GM12874 (cell line): ENCODE data around the gene SOST.

Experiments
- CTCF ChIP-seq: IDR thresholded peaks from 2 replicates; pipeline ENCODE4 v1.5.1; 2011; ENCODE audit warnings: low read depth, mild to moderate bottlenecking, control low read depth, low read length, moderate library complexity; ENCODE audit not compliant: insufficient read depth

Gene SOST

DNA sequence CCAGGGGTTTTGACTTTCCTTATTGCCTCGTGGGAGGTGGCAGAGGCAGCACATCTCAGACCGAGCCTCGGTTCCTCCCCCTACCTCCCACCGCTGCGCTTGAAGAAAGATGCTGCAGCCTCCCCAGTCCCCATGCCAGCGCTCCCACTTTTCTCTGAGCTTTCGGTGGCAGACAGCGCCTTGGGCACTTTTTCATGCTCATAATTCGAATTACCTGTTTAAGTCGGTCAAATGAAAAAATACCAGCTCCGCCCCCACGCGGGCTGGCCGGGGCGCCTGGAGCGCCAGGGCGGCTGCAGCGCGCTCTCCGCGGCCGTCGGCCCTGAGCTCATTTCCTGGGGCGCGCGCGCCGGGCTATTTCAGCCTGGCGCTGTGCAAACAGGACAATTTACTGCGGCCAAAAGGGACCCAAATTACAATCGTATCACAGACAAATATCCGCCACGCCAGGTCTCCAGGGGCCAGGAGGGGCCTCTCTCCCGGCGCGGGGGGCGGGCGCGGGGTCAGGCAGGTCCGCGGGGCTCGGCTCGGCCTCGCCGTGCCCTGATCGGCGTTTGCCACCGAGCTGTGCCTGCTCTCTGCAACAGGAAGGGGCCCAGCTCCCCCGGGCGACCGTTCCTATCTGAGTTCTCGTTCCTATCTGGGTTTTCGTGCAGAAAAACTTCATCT is 45.0 kb downstream of the SOST start:
- no peak for TF ChIP-seq CTCF

DNA sequence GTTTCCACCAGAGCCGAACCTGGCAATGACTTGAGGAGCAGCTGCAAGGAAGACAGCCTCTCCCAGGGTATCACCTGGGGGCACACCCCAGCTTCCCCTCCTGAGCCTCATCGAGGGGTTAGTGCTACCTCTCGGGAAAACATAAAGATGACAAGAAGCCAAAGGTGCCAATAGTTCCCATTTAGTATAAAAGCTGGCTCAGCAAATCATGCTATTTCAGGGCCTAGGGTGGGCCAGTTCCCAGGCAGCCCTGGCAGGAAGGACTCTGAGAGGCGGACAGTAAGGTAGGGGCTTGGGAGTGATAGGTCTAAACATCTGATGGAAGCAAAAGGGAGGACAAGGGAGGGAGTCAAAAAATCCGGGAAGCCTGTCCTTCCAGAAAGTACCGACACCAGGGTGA is 46.2 kb downstream of the SOST start:
- no peak for TF ChIP-seq CTCF

GRCh38 chr17:43710101-43710500 is 48.5 kb downstream of the SOST start:
- TF ChIP-seq CTCF = no peak

- TF ChIP-seq CTCF = no peak
These were observed 49.4 kb downstream of the SOST start for GRCh38 chr17:43709210-43709609.

- no peak for TF ChIP-seq CTCF
These were observed 51.4 kb downstream of the SOST start for GRCh38 chr17:43707184-43707583.

DNA sequence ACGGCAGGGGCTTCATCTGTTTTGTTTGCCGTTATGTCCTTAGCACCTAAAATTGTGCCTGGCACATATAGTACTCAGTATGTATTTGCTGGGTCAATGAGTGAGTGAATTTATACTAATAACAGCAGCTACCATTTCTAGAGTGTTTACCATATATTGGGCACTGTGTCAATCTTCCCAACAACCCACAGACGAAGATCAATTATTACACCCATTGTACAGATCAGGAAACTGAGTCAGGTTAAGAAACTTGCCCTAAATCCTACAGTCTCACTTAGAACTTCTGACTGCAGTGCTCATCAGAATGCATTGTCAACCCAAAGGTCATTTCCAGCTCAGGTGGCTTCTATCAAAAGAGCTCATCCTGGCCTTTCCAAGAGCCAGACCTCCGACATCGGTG is 52.4 kb downstream of the SOST start:
- no peak for TF ChIP-seq CTCF
